ENCODE results near the gene DMD.

Gene DMD

DNA sequence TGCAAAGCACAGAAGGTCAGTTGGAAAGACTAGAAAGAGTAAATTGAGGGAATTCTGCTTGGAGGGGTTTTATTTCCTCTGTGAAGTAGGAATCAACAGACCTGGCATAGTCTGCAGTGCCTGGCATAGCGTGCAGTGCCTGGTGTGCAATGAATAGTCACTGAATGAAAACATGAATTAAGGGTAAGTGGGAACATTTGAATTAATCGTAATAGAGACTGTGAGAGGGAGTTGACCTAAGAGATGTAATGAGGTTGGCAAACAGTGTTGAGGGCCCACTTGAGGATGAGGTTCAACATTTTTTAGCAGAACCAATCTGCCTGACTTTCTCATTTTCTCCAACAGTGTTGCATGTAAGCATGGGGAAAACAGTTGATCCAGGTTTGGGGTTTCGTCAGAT, 1762.3 kb downstream of the DMD start:
- in situ Hi-C loops (cut with MboI; ENCODE audit: low sequenced_read_pairs, unreplicated experiment): no loop called here
- DNase-seq (ENCODE audit: low spot score): no peak
- TF ChIP-seq, protein P1, sequence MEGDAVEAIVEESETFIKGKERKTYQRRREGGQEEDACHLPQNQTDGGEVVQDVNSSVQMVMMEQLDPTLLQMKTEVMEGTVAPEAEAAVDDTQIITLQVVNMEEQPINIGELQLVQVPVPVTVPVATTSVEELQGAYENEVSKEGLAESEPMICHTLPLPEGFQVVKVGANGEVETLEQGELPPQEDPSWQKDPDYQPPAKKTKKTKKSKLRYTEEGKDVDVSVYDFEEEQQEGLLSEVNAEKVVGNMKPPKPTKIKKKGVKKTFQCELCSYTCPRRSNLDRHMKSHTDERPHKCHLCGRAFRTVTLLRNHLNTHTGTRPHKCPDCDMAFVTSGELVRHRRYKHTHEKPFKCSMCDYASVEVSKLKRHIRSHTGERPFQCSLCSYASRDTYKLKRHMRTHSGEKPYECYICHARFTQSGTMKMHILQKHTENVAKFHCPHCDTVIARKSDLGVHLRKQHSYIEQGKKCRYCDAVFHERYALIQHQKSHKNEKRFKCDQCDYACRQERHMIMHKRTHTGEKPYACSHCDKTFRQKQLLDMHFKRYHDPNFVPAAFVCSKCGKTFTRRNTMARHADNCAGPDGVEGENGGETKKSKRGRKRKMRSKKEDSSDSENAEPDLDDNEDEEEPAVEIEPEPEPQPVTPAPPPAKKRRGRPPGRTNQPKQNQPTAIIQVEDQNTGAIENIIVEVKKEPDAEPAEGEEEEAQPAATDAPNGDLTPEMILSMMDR (IDR thresholded peaks at IDR 0.05; ENCODE audit: borderline replicate concordance, control extremely low read depth, extremely low read depth, insufficient read depth, missing control alignments): no peak

GRCh38 chrX:31445542-31445941, 1765.8 kb downstream of the DMD start:
- DNase-seq (ENCODE audit: low spot score): no peak

DNA sequence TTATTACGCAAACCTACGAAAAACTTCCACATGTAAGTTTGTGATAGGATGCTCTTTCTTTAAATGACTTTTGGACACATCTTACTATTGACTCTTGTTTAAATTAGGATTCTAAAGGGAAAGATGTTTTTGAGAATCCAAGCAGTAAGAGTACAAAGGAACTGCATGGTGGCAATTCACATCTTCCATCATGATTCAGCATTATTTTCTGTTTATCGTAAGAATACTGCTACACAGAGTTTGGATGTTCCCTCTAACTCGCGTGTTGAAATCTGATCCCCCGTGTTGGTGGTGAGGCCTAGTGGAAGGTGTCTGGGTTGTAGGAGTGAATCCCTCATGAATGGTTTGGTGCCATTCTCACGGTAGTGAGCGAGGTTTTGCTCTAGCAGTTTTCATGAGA, 1767.7 kb downstream of the DMD start:
- TF ChIP-seq, protein P1 (IDR thresholded peaks at IDR 0.05; ENCODE audit: borderline replicate concordance, control extremely low read depth, extremely low read depth, insufficient read depth, missing control alignments): no peak
- in situ Hi-C loops (cut with MboI; ENCODE audit: low sequenced_read_pairs, unreplicated experiment): no loop called here
- DNase-seq (ENCODE audit: low spot score): no peak

More at GRCh38 chrX:31445542-31445941, 1765.8 kb downstream of the DMD start:
- in situ Hi-C loops (cut with MboI; ENCODE audit: low sequenced_read_pairs, unreplicated experiment): no loop called here
- TF ChIP-seq, protein P1 (IDR thresholded peaks at IDR 0.05; ENCODE audit: borderline replicate concordance, control extremely low read depth, extremely low read depth, insufficient read depth, missing control alignments): no peak

DNA sequence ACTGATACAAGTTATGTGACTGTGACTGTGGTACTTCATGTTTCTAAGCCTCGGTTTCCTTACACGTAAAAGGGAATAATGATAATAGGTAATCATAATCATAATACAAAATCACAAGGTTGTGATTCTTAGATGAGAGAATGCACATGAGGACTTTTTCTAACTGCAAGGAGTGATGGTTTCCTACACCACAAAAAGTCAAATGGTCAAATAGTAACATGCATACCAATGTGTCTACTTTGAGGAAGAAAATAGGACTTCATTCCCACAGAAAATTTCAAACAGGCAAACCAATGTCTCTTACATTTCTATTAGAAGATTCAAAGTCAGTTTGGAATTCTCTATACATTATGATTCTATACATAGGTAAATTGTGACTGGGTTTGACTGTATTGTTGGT, 1770.8 kb downstream of the DMD start:
- in situ Hi-C loops (cut with MboI; ENCODE audit: low sequenced_read_pairs, unreplicated experiment): no loop called here
- DNase-seq (ENCODE audit: low spot score): no peak
- TF ChIP-seq, protein P1 (IDR thresholded peaks at IDR 0.05; ENCODE audit: borderline replicate concordance, control extremely low read depth, extremely low read depth, insufficient read depth, missing control alignments): no peak

DNA sequence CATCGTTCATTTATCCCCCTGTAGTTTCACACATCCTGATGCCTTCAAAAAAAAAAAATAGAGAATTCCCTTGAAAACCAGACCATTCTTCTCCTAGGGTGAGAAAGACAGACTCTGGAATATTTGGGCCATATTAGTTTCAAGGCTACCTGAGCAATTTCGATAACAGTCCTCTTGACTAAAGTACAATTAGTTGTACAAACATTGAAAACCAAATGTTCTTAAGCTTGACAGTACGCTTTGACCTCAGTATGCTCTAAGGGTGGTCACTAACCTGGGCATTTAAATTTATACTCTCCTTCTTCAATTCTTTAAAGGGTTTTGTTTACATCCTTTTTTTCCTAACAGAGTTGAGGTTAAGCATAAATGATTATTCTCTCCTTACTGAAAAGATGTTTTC, 1774.9 kb downstream of the DMD start:
- TF ChIP-seq, protein P1 (IDR thresholded peaks at IDR 0.05; ENCODE audit: borderline replicate concordance, control extremely low read depth, extremely low read depth, insufficient read depth, missing control alignments): no peak
- in situ Hi-C loops (cut with MboI; ENCODE audit: low sequenced_read_pairs, unreplicated experiment): no loop called here
- DNase-seq (ENCODE audit: low spot score): no peak

DNA sequence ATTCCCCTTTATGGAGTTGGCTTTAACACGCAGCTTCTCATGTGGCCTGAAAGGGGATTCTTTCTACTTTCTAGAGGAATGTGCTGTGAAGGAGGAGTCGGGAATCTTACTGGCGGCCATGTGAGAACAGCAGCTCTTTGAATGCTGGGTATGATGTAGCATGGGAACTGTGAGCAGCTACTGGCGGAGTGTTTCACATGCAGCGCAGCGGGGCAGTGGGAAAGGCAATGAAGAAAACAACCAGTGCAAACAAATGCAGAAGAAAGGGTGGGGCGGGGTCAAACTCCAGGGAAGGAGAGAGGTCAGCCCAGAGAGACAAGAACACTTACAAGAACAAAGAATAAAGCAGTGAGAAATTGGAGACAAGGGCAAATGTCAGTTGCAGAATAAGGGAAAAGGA, 1775.8 kb downstream of the DMD start:
- in situ Hi-C loops (cut with MboI; ENCODE audit: low sequenced_read_pairs, unreplicated experiment): no loop called here
- TF ChIP-seq, protein P1 (IDR thresholded peaks at IDR 0.05; ENCODE audit: borderline replicate concordance, control extremely low read depth, extremely low read depth, insufficient read depth, missing control alignments): no peak

DNA sequence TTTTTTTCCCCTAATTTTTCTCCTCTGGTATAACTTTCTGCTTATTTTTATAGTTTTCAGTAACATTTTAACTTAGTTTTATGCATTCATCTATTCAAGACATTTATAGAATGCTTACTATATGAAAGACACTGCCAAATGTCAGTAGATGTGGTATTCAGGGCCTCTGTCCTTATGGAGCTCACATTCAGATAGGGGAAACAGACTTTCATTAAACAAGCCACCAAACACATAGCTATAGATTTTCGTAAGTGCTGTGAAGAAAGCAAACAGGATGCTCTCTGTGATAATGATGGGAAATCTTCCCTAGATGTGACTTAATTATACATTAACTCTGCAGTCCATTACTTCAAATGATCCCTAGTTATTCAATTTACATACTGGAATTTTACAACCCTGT, 1777.5 kb downstream of the DMD start:
- in situ Hi-C loops (cut with MboI; ENCODE audit: low sequenced_read_pairs, unreplicated experiment): no loop called here
- no peak for DNase-seq (ENCODE audit: low spot score)
- TF ChIP-seq, protein P1 (IDR thresholded peaks at IDR 0.05; ENCODE audit: borderline replicate concordance, control extremely low read depth, extremely low read depth, insufficient read depth, missing control alignments): no peak

More for the DNA sequence above, 1775.8 kb downstream of the DMD start:
- DNase-seq (ENCODE audit: low spot score): no peak

Measured in GM13976 (cell line).